HEK293 (cell line): ENCODE data around the gene CLN5.
"Not testable (repeated sequence)": the region's sequence is repeated elsewhere in the genome, so short reads cannot be mapped to it uniquely, and the experiment has no call there.

Experiments
- CTCF ChIA-PET: fragments of 350-600 bp; formaldehyde crosslinking; extraction: SDS; loops from one replicate; lab custom pipeline; 2021; ENCODE audit warnings: antibody characterized with exemption; lab: Yijun Ruan, JAX
- POLR2A ChIA-PET: fragments of 300-600 bp; formaldehyde crosslinking; extraction: SDS; loops from one replicate; lab custom pipeline; 2020; ENCODE audit warnings: antibody characterized with exemption, inconsistent platforms; lab: Yijun Ruan, JAX
- H3K27ac ChIP-seq: fragments of 200-500 bp; sonication (Bioruptor generic); 2 replicates; pipeline ENCODE4 v1.5.1; 2014; ENCODE audit warnings: low read depth, low read length, control low read depth, inconsistent platforms; ENCODE audit errors: extremely low read depth
- H3K36me3 ChIP-seq, 2 experiments: fragments of 200-500 bp in 1 of 2; sonication (Bioruptor generic) in 1 of 2; 1 replicate in 1 of 2; 2 replicates in 1 of 2; pipeline ENCODE4 v1.5.1; 2014 to 2017; ENCODE audit warnings: inconsistent platforms in 2 of 2, low read length in 2 of 2; ENCODE audit not compliant: control insufficient read depth in 2 of 2, insufficient read depth in 1 of 2
- H3K4me1 ChIP-seq: fragments of 200-500 bp; sonication (Bioruptor generic); 2 replicates; pipeline ENCODE4 v1.5.1; 2014; ENCODE audit warnings: mild to moderate bottlenecking, low read length, inconsistent platforms; ENCODE audit not compliant: control insufficient read depth, insufficient read depth
- H3K4me3 ChIP-seq: 2 replicates; pipeline ENCODE4 v1.5.1; 2011; ENCODE audit warnings: low read depth, mild to moderate bottlenecking, control low read depth, low read length, moderate library complexity
- H3K9me3 ChIP-seq: fragments of 200-500 bp; sonication (Bioruptor generic); 2 replicates; pipeline ENCODE4 v1.5.1; 2014; ENCODE audit warnings: low read depth, low read length, inconsistent platforms; ENCODE audit not compliant: control insufficient read depth, insufficient read depth
- GLIS2 ChIP-seq: fragments of 450-650 bp; formaldehyde crosslinking; IDR thresholded peaks from 2 replicates; pipeline ENCODE4 v1.5.1; 2016; ENCODE audit warnings: missing biosample characterization, missing genetic modification characterization
- IKZF3 ChIP-seq: fragments of 450-650 bp; IDR thresholded peaks from 2 replicates; pipeline ENCODE4 v1.5.0; 2018; ENCODE audit warnings: missing biosample characterization, mild to moderate bottlenecking, missing genetic modification characterization, moderate library complexity
- KLF10 ChIP-seq: fragments of 450-650 bp; IDR thresholded peaks from 2 replicates; pipeline ENCODE4 v1.5.1; 2018; ENCODE audit warnings: missing biosample characterization, mild to moderate bottlenecking, missing genetic modification characterization
- KLF7 ChIP-seq: fragments of 450-650 bp; formaldehyde crosslinking; IDR thresholded peaks from 2 replicates; pipeline ENCODE4 v1.5.1; 2016; ENCODE audit warnings: missing biosample characterization, missing genetic modification characterization, borderline replicate concordance
- PRDM1 ChIP-seq: fragments of 450-650 bp; formaldehyde crosslinking; IDR thresholded peaks from 2 replicates; pipeline ENCODE4; 2016; ENCODE audit warnings: missing biosample characterization, missing genetic modification characterization
- SP7 ChIP-seq: fragments of 450-650 bp; formaldehyde crosslinking; IDR thresholded peaks from 2 replicates; pipeline ENCODE4 v1.5.1; 2016; ENCODE audit warnings: missing biosample characterization, missing genetic modification characterization
- TCF7L2 ChIP-seq: IDR thresholded peaks from 2 replicates; pipeline ENCODE4 v1.6.1; 2011; ENCODE audit warnings: low read depth, mild to moderate bottlenecking, inconsistent platforms, low read length, moderate library complexity, borderline replicate concordance
- ZNF211 ChIP-seq: fragments of 450-650 bp; formaldehyde crosslinking; IDR thresholded peaks from 2 replicates; pipeline ENCODE4 v1.5.1; 2016; ENCODE audit warnings: low read depth, missing biosample characterization, missing genetic modification characterization
- ZNF394 ChIP-seq: fragments of 450-650 bp; formaldehyde crosslinking; IDR thresholded peaks from 2 replicates; pipeline ENCODE4 v1.5.1; 2016; ENCODE audit warnings: missing biosample characterization, missing genetic modification characterization, mild to moderate bottlenecking, moderate library complexity, borderline replicate concordance
- ZNF501 ChIP-seq: fragments of 450-650 bp; formaldehyde crosslinking; IDR thresholded peaks from 2 replicates; pipeline ENCODE4 v1.5.1; 2016; ENCODE audit warnings: missing biosample characterization, missing genetic modification characterization
- ZNF510 ChIP-seq: fragments of 450-650 bp; formaldehyde crosslinking; IDR thresholded peaks from 2 replicates; pipeline ENCODE4 v1.5.1; 2018; ENCODE audit warnings: mild to moderate bottlenecking, missing genetic modification characterization, missing biosample characterization; ENCODE audit not compliant: insufficient replicate concordance
- ZNF530 ChIP-seq: fragments of 450-650 bp; formaldehyde crosslinking; IDR thresholded peaks from 2 replicates; pipeline ENCODE4 v1.5.1; 2016; ENCODE audit warnings: low read depth, missing biosample characterization, missing genetic modification characterization
- ZNF654 ChIP-seq: fragments of 450-650 bp; formaldehyde crosslinking; IDR thresholded peaks from 2 replicates; pipeline ENCODE4 v1.5.1; 2016; ENCODE audit warnings: low read depth, missing biosample characterization, missing genetic modification characterization
- ZNF837 ChIP-seq: fragments of 450-650 bp; formaldehyde crosslinking; IDR thresholded peaks from 2 replicates; pipeline ENCODE4 v1.5.1; 2016; ENCODE audit warnings: missing biosample characterization, missing genetic modification characterization
- TF ChIP-seq, protein P1 (sequence below): fragments of 450-650 bp; formaldehyde crosslinking; IDR thresholded peaks from 2 replicates; pipeline ENCODE4 v1.5.1; 2017; ENCODE audit warnings: missing biosample characterization, missing genetic modification characterization

The CLN5 gene

DNA sequence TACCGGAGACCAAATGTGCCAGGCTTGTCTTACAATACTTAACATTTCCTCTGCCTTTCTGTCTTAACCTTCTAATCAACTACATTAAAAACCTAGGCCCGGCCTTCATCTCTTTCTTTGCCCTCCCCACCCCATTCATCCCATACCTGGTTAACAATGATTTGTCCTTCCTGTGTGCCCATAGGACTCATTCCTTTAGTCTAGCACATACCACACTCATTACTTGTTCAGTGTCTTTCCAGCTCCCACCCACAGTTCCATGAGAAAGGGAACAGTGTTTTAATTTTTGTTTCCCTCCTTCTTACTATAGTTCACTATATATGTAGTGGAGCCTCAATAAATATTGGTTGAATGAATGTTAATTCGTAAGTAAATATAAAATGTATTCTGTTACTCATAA lies 2.4 kb downstream of the CLN5 start (continued):
- TF ChIP-seq ZNF837 (tag by site-specific recombination), result no peak
- no peak for TF ChIP-seq SP7 (tag by site-specific recombination)
- no peak for TF ChIP-seq ZNF510 (tag by site-specific recombination)

DNA sequence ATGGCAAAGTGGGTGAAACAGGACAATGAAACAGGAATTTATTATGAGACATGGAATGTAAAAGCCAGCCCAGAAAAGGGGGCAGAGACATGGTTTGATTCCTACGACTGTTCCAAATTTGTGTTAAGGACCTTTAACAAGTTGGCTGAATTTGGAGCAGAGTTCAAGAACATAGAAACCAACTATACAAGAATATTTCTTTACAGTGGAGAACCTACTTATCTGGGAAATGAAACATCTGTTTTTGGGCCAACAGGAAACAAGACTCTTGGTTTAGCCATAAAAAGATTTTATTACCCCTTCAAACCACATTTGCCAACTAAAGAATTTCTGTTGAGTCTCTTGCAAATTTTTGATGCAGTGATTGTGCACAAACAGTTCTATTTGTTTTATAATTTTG lies 8.6 kb downstream of the CLN5 start:
- ChIA-PET CTCF (interaction anchor here (0.6 kb wide), 1 partner anchor 480 kb away, joined by 3 read pairs; no protein-coding TSS in a partner anchor), POLR2A (interaction anchor here (0.6 kb wide), 1 partner anchor 11 kb away, joined by 3 read pairs; no protein-coding TSS in a partner anchor)
- Histone ChIP-seq H3K4me3 (no peak overlapping the region), H3K9me3 (no peaks in the 10 kb centered on the region), H3K36me3 (peaks cover 0 to 72% of the 10 kb centered on the region in 2 experiments; a peak in 1 of 3 replicates), H3K27ac (no peak overlapping the region), H3K4me1 (no peaks in the 10 kb centered on the region)
- TF ChIP-seq KLF7 (tag by site-specific recombination), result no peak
- TF ChIP-seq, protein P1, sequence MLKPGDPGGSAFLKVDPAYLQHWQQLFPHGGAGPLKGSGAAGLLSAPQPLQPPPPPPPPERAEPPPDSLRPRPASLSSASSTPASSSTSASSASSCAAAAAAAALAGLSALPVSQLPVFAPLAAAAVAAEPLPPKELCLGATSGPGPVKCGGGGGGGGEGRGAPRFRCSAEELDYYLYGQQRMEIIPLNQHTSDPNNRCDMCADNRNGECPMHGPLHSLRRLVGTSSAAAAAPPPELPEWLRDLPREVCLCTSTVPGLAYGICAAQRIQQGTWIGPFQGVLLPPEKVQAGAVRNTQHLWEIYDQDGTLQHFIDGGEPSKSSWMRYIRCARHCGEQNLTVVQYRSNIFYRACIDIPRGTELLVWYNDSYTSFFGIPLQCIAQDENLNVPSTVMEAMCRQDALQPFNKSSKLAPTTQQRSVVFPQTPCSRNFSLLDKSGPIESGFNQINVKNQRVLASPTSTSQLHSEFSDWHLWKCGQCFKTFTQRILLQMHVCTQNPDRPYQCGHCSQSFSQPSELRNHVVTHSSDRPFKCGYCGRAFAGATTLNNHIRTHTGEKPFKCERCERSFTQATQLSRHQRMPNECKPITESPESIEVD (tag by site-specific recombination), result 0 out of 2 replicates have a peak, but pooled peaks have one; percentile 24

DNA sequence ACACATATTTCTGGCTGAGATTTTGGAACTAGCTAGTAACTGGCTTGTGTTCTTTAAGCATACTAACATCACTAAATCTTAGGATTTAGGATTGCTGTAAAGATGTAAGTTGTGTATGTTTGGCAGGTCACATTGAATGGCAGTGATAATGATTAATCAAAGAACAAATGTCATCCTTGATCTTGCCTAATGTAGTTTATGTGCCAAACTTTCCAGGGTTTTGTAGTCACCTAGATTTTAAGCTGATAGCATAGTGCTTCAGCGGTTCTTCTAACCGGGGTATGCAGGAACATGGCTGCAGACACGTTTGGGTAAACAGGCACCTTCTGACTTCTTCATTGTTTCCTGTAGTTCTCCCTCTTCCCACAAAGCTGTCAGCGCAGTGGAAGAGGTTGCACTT lies 9.7 kb downstream of the CLN5 start:
- Histone ChIP-seq H3K4me3 (no peak overlapping the region), H3K36me3 (peaks cover 0 to 66% of the 10 kb centered on the region in 2 experiments; a peak in 1 of 3 replicates), H3K27ac (no peak overlapping the region), H3K9me3 (no peaks in the 10 kb centered on the region), H3K4me1 (no peaks in the 10 kb centered on the region)
- ChIA-PET POLR2A (interaction anchor here (1.6 kb wide), 1 partner anchor 8 kb away, joined by 5 read pairs; no protein-coding TSS in a partner anchor), CTCF (interaction anchor here (0.6 to 1.7 kb wide), 9 partner anchors 9 to 1306 kb away, joined by 3 to 10 read pairs (median 4); no protein-coding TSS in a partner anchor)
- TF ChIP-seq ZNF394 (tag by site-specific recombination), result no peak
- no peak for TF ChIP-seq ZNF211 (tag by site-specific recombination)
- TF ChIP-seq GLIS2 (tag by site-specific recombination), result no peak

DNA sequence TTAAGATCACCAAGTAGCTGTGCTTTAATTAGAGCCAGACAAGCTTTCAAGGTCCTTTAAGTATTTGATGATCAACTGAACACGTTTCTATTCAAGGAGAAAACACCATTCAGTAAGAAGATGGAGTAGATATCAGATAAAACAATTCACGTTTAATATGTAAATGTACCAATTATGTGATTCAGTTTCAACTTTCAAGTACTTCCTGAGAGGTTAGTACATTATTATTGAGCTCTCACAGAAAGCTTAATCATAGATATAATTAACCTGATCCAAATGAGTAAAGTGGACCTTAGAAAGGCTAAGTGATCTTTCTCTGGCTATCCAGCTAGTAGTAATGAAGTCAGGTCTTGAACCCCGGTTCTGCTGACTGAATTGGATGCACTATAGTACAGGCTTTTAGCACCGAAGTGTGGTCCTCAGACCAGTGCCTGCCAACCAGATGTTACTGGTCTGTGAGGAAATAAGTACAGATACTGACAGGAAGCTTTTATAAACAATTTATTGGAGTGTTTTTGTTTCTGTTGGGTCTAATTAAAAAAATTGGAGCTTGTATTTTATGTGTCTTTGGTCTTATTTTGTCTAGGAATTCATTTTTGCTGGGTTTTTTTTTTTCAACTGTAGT lies 10.2 kb downstream of the CLN5 start:
- H3K36me3 ChIP-seq, result peaks cover 0 to 66% of the 10 kb centered on the region in 2 experiments; a peak in 1 of 3 replicates
- TF ChIP-seq TCF7L2, result no peak
- 0 out of 2 replicates have a peak, but pooled peaks have one; percentile 10 for TF ChIP-seq KLF10 (tag by site-specific recombination)
- TF ChIP-seq, all 188 proteins: peak for 1
- Histone ChIP-seq H3K27ac (no peak overlapping the region), H3K4me1 (no peaks in the 10 kb centered on the region), H3K4me3 (no peak overlapping the region), H3K9me3 (no peaks in the 10 kb centered on the region)
- ChIA-PET POLR2A (interaction anchor here (1.6 kb wide), 1 partner anchor 9 kb away, joined by 5 read pairs; no protein-coding TSS in a partner anchor), CTCF (interaction anchor here (0.6 to 1.7 kb wide), 12 partner anchors 9 to 1306 kb away, joined by 3 to 10 read pairs (median 4); no protein-coding TSS in a partner anchor)

DNA sequence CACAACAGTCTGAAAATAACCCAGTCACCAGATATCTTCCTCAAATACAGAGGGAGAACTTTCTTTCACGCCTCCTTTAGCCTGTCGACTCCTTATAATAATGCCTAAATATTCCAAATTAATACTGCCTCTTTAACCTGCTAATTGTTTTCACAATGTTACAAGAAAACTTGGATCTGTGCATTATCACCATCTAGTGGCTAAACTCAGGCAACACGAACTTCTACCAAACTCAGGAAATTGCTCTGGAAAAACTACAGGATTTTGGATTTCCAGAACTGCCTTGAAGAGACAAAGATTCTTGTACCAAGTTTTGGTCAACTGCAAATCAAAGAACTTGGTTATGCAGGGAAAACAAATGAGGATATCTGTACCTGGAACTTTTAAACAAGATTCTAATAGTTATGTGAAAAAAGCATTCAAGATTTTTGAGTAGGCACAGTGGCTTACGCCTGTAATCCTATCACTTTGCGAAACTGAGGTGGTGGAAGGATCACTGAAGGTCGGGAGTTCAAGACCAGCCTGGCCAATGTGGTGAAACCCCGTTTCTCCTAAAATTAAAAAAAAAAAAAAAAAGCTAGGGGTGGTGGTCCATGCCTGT lies 10.8 kb downstream of the CLN5 start:
- CTCF ChIA-PET, result interaction anchor here (0.6 to 1.7 kb wide), 13 partner anchors 10 to 1489 kb away, joined by 3 to 9 read pairs (median 4); no protein-coding TSS in a partner anchor
- Histone ChIP-seq H3K9me3 (no peaks in the 10 kb centered on the region), H3K4me3 (no peak overlapping the region), H3K27ac (no peak overlapping the region), H3K4me1 (no peaks in the 10 kb centered on the region), H3K36me3 (peaks cover 0 to 71% of the 10 kb centered on the region in 2 experiments; a peak in 1 of 3 replicates)
- POLR2A ChIA-PET, result interaction anchor here (1.6 kb wide), 1 partner anchor 9 kb away, joined by 5 read pairs; no protein-coding TSS in a partner anchor
- no peak for TF ChIP-seq PRDM1 (tag by site-specific recombination)
- peak; percentile 30; the same call in 1 of the 2 replicates for TF ChIP-seq IKZF3 (tag by site-specific recombination)
- TF ChIP-seq ZNF501 (tag by site-specific recombination), result no peak
- TF ChIP-seq ZNF654, result peak; percentile 55
- no peak for TF ChIP-seq ZNF530

DNA sequence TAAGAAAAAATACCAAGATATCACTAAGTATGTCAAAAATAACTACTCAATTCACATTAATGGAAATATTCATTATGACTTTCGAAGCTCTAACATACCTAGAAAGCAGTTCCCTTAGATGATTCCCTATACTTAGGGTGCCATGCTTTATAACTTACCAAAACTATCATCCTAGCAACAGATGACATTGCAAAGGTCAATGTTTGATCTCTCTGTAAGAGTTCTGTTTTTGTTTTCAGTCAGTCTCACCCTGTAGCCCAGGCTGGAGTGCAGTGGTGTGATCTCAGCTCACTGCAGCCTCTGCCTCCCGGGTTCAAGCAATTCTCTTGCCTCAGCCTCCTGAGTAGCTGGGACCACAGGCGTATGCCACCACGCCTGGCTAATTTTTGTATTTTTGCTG lies 16.5 kb downstream of the CLN5 start:
- peaks cover 4 to 83% of the 10 kb centered on the region in 2 experiments; a peak in 1 of 3 replicates for H3K36me3 ChIP-seq
- H3K27ac ChIP-seq, H3K4me3 ChIP-seq, CTCF ChIA-PET, H3K9me3 ChIP-seq, H3K4me1 ChIP-seq: not testable (repeated sequence)
- POLR2A ChIA-PET, result interaction anchor here (0.6 kb wide), 1 partner anchor 10 kb away, joined by 3 read pairs; no protein-coding TSS in a partner anchor
